ENCODE data around the gene RAB11FIP4.

The RAB11FIP4 gene

GRCh38 chr17:31452561-31453110 lies 61.2 kb downstream of the RAB11FIP4 start:
- TF ChIP-seq CTCF (conservative IDR thresholded peaks at IDR 0.05; ENCODE audit: low read depth, low read length) = no peak
- no peak for DNase-seq (ENCODE audit: low read depth)
- no peak overlapping the region for H3K4me3 ChIP-seq (ENCODE audit: low read depth, low read length)

- no peak for TF ChIP-seq CTCF (conservative IDR thresholded peaks at IDR 0.05; ENCODE audit: low read depth, low read length)
- no peak overlapping the region for H3K4me3 ChIP-seq (ENCODE audit: low read depth, low read length)
- no peak for DNase-seq (ENCODE audit: low read depth)
These were observed 62.4 kb downstream of the RAB11FIP4 start for GRCh38 chr17:31453896-31454295.

- no peak for TF ChIP-seq CTCF (conservative IDR thresholded peaks at IDR 0.05; ENCODE audit: low read depth, low read length)
- DNase-seq (ENCODE audit: low read depth) = no peak
- no peak overlapping the region for H3K4me3 ChIP-seq (ENCODE audit: low read depth, low read length)
These were observed 65.3 kb downstream of the RAB11FIP4 start for GRCh38 chr17:31456814-31457213.

- DNase-seq (ENCODE audit: low read depth) = no peak
- H3K4me3 ChIP-seq (ENCODE audit: low read depth, low read length) = no peak overlapping the region
- TF ChIP-seq CTCF (conservative IDR thresholded peaks at IDR 0.05; ENCODE audit: low read depth, low read length) = no peak
These were observed 66.1 kb downstream of the RAB11FIP4 start for GRCh38 chr17:31457391-31458234.

GRCh38 chr17:31458829-31459228 lies 67.4 kb downstream of the RAB11FIP4 start:
- no peak for TF ChIP-seq CTCF (conservative IDR thresholded peaks at IDR 0.05; ENCODE audit: low read depth, low read length)
- H3K4me3 ChIP-seq (ENCODE audit: low read depth, low read length) = no peak overlapping the region
- DNase-seq (ENCODE audit: low read depth) = no peak

GRCh38 chr17:31459716-31460115 lies 68.2 kb downstream of the RAB11FIP4 start:
- TF ChIP-seq CTCF (conservative IDR thresholded peaks at IDR 0.05; ENCODE audit: low read depth, low read length) = no peak
- no peak for DNase-seq (ENCODE audit: low read depth)
- no peak overlapping the region for H3K4me3 ChIP-seq (ENCODE audit: low read depth, low read length)

All from choroid plexus epithelial cell (primary cell).